ENCODE measurements around the gene RTN4RL1.

The RTN4RL1 gene

GRCh38 chr17:2059547-2060384 is 34.6 kb upstream of the RTN4RL1 start:
- peak overlapping the region in 4 of 5 donors; percentile 21 to 75 (median 38) for H3K4me3 ChIP-seq (ENCODE audit: low read depth in 1 of 5, low read length in 5 of 5)
- peaks cover 6 to 28% (median 14%) of the 10 kb centered on the region in 5 donors for H3K27me3 ChIP-seq (ENCODE audit: control insufficient read depth in 5 of 5, insufficient read depth in 4 of 5, low read length in 5 of 5)
- peak overlapping the region; percentile 46 for H3K27ac ChIP-seq (ENCODE audit: low read depth, low read length)
- no peaks in the 10 kb centered on the region for H3K9me3 ChIP-seq (ENCODE audit: control insufficient read depth in 5 of 5, low read length in 5 of 5)
- no peak overlapping the region for H3K9ac ChIP-seq (ENCODE audit: low read length in 5 of 5)
- peaks cover 9 to 92% (median 67%) of the 10 kb centered on the region in 5 donors for H3K4me1 ChIP-seq (ENCODE audit: control insufficient read depth in 5 of 5, insufficient read depth in 5 of 5, low read length in 5 of 5)
- H3K36me3 ChIP-seq (ENCODE audit: control insufficient read depth in 5 of 5, insufficient read depth in 5 of 5, low read length in 5 of 5) = peaks cover 0 to 45% (median 39%) of the 10 kb centered on the region in 5 donors

GRCh38 chr17:2058586-2059546 is 33.7 kb upstream of the RTN4RL1 start:
- Histone ChIP-seq H3K9ac (ENCODE audit: low read length in 5 of 5) (peak overlapping the region in 1 of 5 donors; percentile 11), H3K4me3 (ENCODE audit: low read depth in 1 of 5, low read length in 5 of 5) (peak overlapping the region in 4 of 5 donors; percentile 37 to 75 (median 55)), H3K27ac (ENCODE audit: low read depth, low read length) (peak overlapping the region; percentile 46), H3K36me3 (ENCODE audit: control insufficient read depth in 5 of 5, insufficient read depth in 5 of 5, low read length in 5 of 5) (peaks cover 0 to 36% (median 33%) of the 10 kb centered on the region in 5 donors), H3K9me3 (ENCODE audit: control insufficient read depth in 5 of 5, low read length in 5 of 5) (no peaks in the 10 kb centered on the region), H3K27me3 (ENCODE audit: control insufficient read depth in 5 of 5, insufficient read depth in 4 of 5, low read length in 5 of 5) (peaks cover 6 to 35% (median 21%) of the 10 kb centered on the region in 5 donors), H3K4me1 (ENCODE audit: control insufficient read depth in 5 of 5, insufficient read depth in 5 of 5, low read length in 5 of 5) (peaks cover 9 to 92% (median 67%) of the 10 kb centered on the region in 5 donors)

DNA sequence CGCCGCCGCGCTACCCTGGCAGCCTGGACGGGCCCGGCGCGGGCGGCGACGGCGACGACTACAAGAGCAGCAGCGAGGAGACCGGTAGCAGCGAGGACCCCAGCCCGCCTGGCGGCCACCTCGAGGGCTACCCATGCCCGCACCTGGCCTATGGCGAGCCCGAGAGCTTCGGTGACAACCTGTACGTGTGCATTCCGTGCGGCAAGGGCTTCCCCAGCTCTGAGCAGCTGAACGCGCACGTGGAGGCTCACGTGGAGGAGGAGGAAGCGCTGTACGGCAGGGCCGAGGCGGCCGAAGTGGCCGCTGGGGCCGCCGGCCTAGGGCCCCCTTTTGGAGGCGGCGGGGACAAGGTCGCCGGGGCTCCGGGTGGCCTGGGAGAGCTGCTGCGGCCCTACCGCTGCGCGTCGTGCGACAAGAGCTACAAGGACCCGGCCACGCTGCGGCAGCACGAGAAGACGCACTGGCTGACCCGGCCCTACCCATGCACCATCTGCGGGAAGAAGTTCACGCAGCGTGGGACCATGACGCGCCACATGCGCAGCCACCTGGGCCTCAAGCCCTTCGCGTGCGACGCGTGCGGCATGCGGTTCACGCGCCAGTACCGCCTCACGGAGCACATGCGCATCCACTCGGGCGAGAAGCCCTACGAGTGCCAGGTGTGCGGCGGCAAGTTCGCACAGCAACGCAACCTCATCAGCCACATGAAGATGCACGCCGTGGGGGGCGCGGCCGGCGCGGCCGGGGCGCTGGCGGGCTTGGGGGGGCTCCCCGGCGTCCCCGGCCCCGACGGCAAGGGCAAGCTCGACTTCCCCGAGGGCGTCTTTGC is 32.8 kb upstream of the RTN4RL1 start:
- no peak overlapping the region for H3K27ac ChIP-seq (ENCODE audit: low read depth, low read length)
- peaks cover 11 to 90% (median 63%) of the 10 kb centered on the region in 5 donors for H3K4me1 ChIP-seq (ENCODE audit: control insufficient read depth in 5 of 5, insufficient read depth in 5 of 5, low read length in 5 of 5)
- H3K4me3 ChIP-seq (ENCODE audit: low read depth in 1 of 5, low read length in 5 of 5) = peak overlapping the region in 4 of 5 donors; percentile 37 to 75 (median 55)
- peaks cover 6 to 39% (median 22%) of the 10 kb centered on the region in 5 donors for H3K27me3 ChIP-seq (ENCODE audit: control insufficient read depth in 5 of 5, insufficient read depth in 4 of 5, low read length in 5 of 5)
- H3K9me3 ChIP-seq (ENCODE audit: control insufficient read depth in 5 of 5, low read length in 5 of 5) = no peaks in the 10 kb centered on the region
- H3K36me3 ChIP-seq (ENCODE audit: control insufficient read depth in 5 of 5, insufficient read depth in 5 of 5, low read length in 5 of 5) = peaks cover 0 to 31% (median 29%) of the 10 kb centered on the region in 5 donors
- H3K9ac ChIP-seq (ENCODE audit: low read length in 5 of 5) = no peak overlapping the region

- H3K9ac ChIP-seq (ENCODE audit: low read length in 5 of 5) = no peak overlapping the region
- no peak overlapping the region for H3K27ac ChIP-seq (ENCODE audit: low read depth, low read length)
- no peaks in the 10 kb centered on the region for H3K9me3 ChIP-seq (ENCODE audit: control insufficient read depth in 5 of 5, low read length in 5 of 5)
- H3K4me1 ChIP-seq (ENCODE audit: control insufficient read depth in 5 of 5, insufficient read depth in 5 of 5, low read length in 5 of 5) = peaks cover 8 to 83% (median 56%) of the 10 kb centered on the region in 5 donors
- peaks cover 0 to 29% (median 25%) of the 10 kb centered on the region in 5 donors for H3K36me3 ChIP-seq (ENCODE audit: control insufficient read depth in 5 of 5, insufficient read depth in 5 of 5, low read length in 5 of 5)
- peaks cover 6 to 39% (median 22%) of the 10 kb centered on the region in 5 donors for H3K27me3 ChIP-seq (ENCODE audit: control insufficient read depth in 5 of 5, insufficient read depth in 4 of 5, low read length in 5 of 5)
- peak overlapping the region in 4 of 5 donors; percentile 27 to 75 (median 35) for H3K4me3 ChIP-seq (ENCODE audit: low read depth in 1 of 5, low read length in 5 of 5)
Measured at GRCh38 chr17:2057175-2057759, 32.1 kb upstream of the RTN4RL1 start.

GRCh38 chr17:2056206-2057174 is 31.4 kb upstream of the RTN4RL1 start:
- H3K36me3 ChIP-seq (ENCODE audit: control insufficient read depth in 5 of 5, insufficient read depth in 5 of 5, low read length in 5 of 5) = peaks cover 0 to 26% (median 23%) of the 10 kb centered on the region in 5 donors
- H3K27me3 ChIP-seq (ENCODE audit: control insufficient read depth in 5 of 5, insufficient read depth in 4 of 5, low read length in 5 of 5) = peaks cover 9 to 45% (median 27%) of the 10 kb centered on the region in 5 donors
- H3K4me1 ChIP-seq (ENCODE audit: control insufficient read depth in 5 of 5, insufficient read depth in 5 of 5, low read length in 5 of 5) = peaks cover 8 to 84% (median 56%) of the 10 kb centered on the region in 5 donors
- peak overlapping the region in 3 of 5 donors; percentile 35 to 68 (median 64) for H3K9ac ChIP-seq (ENCODE audit: low read length in 5 of 5)
- peak overlapping the region; percentile 16 for H3K27ac ChIP-seq (ENCODE audit: low read depth, low read length)
- H3K4me3 ChIP-seq (ENCODE audit: low read depth in 1 of 5, low read length in 5 of 5) = peak overlapping the region in 4 of 5 donors; percentile 56 to 75 (median 66)
- H3K9me3 ChIP-seq (ENCODE audit: control insufficient read depth in 5 of 5, low read length in 5 of 5) = no peaks in the 10 kb centered on the region

GRCh38 chr17:2055292-2056205 is 30.4 kb upstream of the RTN4RL1 start:
- H3K27ac ChIP-seq (ENCODE audit: low read depth, low read length) = peak overlapping the region; percentile 62
- H3K9me3 ChIP-seq (ENCODE audit: control insufficient read depth in 5 of 5, low read length in 5 of 5) = no peaks in the 10 kb centered on the region
- peaks cover 4 to 83% (median 47%) of the 10 kb centered on the region in 5 donors for H3K4me1 ChIP-seq (ENCODE audit: control insufficient read depth in 5 of 5, insufficient read depth in 5 of 5, low read length in 5 of 5)
- H3K27me3 ChIP-seq (ENCODE audit: control insufficient read depth in 5 of 5, insufficient read depth in 4 of 5, low read length in 5 of 5) = peaks cover 11 to 40% (median 28%) of the 10 kb centered on the region in 5 donors
- peaks cover 0 to 17% (median 13%) of the 10 kb centered on the region in 5 donors for H3K36me3 ChIP-seq (ENCODE audit: control insufficient read depth in 5 of 5, insufficient read depth in 5 of 5, low read length in 5 of 5)
- H3K9ac ChIP-seq (ENCODE audit: low read length in 5 of 5) = peak overlapping the region in 3 of 5 donors; percentile 56 to 68 (median 64)
- H3K4me3 ChIP-seq (ENCODE audit: low read depth in 1 of 5, low read length in 5 of 5) = peak overlapping the region in 4 of 5 donors; percentile 56 to 75 (median 66)

DNA sequence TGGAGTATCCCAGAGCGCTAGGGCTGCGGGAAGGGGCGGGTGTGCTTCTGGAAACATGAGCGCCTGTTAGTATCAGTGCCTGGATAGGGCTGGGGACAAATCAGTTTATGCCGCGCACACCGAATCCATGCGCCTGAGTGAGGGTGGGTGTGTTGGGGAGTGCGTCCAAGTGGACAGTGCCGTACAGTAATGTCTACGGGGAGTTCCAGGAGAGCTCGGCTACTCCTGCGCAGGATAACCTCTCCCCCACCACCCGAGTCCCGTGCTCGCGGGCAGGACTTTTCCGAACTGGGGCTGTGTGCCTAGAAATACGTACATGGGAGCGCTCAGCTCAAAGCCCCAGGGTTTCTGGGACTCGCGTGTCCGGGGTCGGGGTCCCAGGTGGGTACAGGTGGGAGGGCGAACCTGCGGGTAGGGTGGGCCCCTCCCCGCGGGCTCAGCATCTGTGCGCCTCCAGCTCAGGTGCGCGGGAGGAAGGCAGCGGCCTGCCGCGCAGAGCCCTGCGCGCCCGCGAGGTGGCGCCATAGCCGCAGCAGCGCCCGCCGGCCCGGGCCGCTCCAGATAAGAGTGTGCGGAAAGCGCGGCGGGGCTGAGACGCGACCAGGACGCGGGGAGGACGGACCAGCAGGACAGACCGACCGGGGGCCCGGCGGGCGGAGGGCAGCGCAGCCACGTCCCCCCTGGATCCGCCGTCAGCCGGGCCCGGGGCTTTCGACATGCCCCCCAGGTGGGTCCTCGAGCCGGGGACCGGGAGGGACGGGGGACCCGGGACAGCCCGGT is 29.6 kb upstream of the RTN4RL1 start, which contains the start of gene HIC1:
Gene HIC1 (plus strand): TSS at position 592 of the 780 bp plus-strand sequence. CDS start 1,588 bp downstream, outside the sequence.
- peaks cover 2 to 76% (median 43%) of the 10 kb centered on the region in 5 donors for H3K4me1 ChIP-seq (ENCODE audit: control insufficient read depth in 5 of 5, insufficient read depth in 5 of 5, low read length in 5 of 5)
- H3K27me3 ChIP-seq (ENCODE audit: control insufficient read depth in 5 of 5, insufficient read depth in 4 of 5, low read length in 5 of 5) = peaks cover 11 to 33% (median 27%) of the 10 kb centered on the region in 5 donors
- peak within 1 kb of the TSS in 2 of 5 donors; percentile 56 to 58 for H3K9ac ChIP-seq (ENCODE audit: low read length in 5 of 5)
- peak within 1 kb of the TSS; percentile 62 for H3K27ac ChIP-seq (ENCODE audit: low read depth, low read length)
- H3K4me3 ChIP-seq (ENCODE audit: low read depth in 1 of 5, low read length in 5 of 5) = peak within 1 kb of the TSS; percentile 47 to 75 (median 66)
- H3K9me3 ChIP-seq (ENCODE audit: control insufficient read depth in 5 of 5, low read length in 5 of 5) = no peaks in the 10 kb centered on the region
- H3K36me3 ChIP-seq (ENCODE audit: control insufficient read depth in 5 of 5, insufficient read depth in 5 of 5, low read length in 5 of 5) = peaks cover 0 to 8% (median 7%) of the 10 kb centered on the region in 5 donors
